Liver (tissue), 3 donors: ENCODE measurements around the gene HMGCL.

ENCODE experiments used
- EGR1 ChIP-seq, 2 donors: IDR thresholded peaks; 2 replicates each; pipeline ENCODE4 v1.6.1; 2016 to 2018; ENCODE audit warnings: antibody characterized with exemption in 2 of 2, low read depth in 2 of 2
- FOXA1 ChIP-seq: IDR thresholded peaks from 2 replicates; pipeline ENCODE4 v1.6.1; 2016; ENCODE audit warnings: antibody characterized with exemption
- GABPA ChIP-seq, 2 donors: IDR thresholded peaks in 1 of 2; conservative IDR thresholded peaks in 1 of 2; 2 replicates each; pipeline ENCODE4 v1.6.1; 2016; ENCODE audit warnings: antibody characterized with exemption in 2 of 2, mild to moderate bottlenecking in 1 of 2, moderate library complexity in 1 of 2
- HNF4A ChIP-seq, 2 donors: conservative IDR thresholded peaks; 2 replicates each; pipeline ENCODE4 v1.6.1; 2016; ENCODE audit warnings: antibody characterized with exemption in 2 of 2, mild to moderate bottlenecking in 2 of 2
- JUND ChIP-seq, 2 donors: IDR thresholded peaks; 2 replicates each; pipeline ENCODE4 v1.6.1; 2016; ENCODE audit warnings: antibody characterized with exemption in 2 of 2
- MAX ChIP-seq: IDR thresholded peaks from 2 replicates; pipeline ENCODE4 v1.6.1; 2016; ENCODE audit warnings: antibody characterized with exemption
- RAD21 ChIP-seq, 2 donors: IDR thresholded peaks; 2 replicates each; pipeline ENCODE4 v1.6.1; 2016; ENCODE audit warnings: antibody characterized with exemption in 2 of 2, mild to moderate bottlenecking in 2 of 2
- REST ChIP-seq: IDR thresholded peaks from 2 replicates; pipeline ENCODE4 v1.6.1; 2016; ENCODE audit warnings: antibody characterized with exemption, mild to moderate bottlenecking
- RXRA ChIP-seq, 2 donors: IDR thresholded peaks; 2 replicates each; pipeline ENCODE4 v1.6.1; 2017 to 2018; ENCODE audit warnings: antibody characterized with exemption in 2 of 2, mild to moderate bottlenecking in 1 of 2
- SP1 ChIP-seq: IDR thresholded peaks from 2 replicates; pipeline ENCODE4 v1.6.1; 2018; ENCODE audit warnings: antibody characterized with exemption, mild to moderate bottlenecking
- TAF1 ChIP-seq: conservative IDR thresholded peaks from 2 replicates; pipeline ENCODE4 v1.6.1; 2016; ENCODE audit warnings: antibody characterized with exemption, mild to moderate bottlenecking
- TF ChIP-seq, protein P1 (sequence below): fragments of 150-350 bp; IDR thresholded peaks from 2 replicates; pipeline ENCODE4 v1.5.1; 2017; ENCODE audit warnings: improper control_type of control experiment, low read depth, low read length; ENCODE audit not compliant: missing input control
- TF ChIP-seq, protein P2 (sequence below): IDR thresholded peaks from 2 replicates; pipeline ENCODE4 v1.6.1; 2016; ENCODE audit warnings: antibody characterized with exemption
- TF ChIP-seq, protein P3 (sequence below): IDR thresholded peaks from 2 replicates; pipeline ENCODE4 v1.6.1; 2016; ENCODE audit warnings: antibody characterized with exemption
- donor health status: healthy.
- donor health status: healthy.

DNA sequence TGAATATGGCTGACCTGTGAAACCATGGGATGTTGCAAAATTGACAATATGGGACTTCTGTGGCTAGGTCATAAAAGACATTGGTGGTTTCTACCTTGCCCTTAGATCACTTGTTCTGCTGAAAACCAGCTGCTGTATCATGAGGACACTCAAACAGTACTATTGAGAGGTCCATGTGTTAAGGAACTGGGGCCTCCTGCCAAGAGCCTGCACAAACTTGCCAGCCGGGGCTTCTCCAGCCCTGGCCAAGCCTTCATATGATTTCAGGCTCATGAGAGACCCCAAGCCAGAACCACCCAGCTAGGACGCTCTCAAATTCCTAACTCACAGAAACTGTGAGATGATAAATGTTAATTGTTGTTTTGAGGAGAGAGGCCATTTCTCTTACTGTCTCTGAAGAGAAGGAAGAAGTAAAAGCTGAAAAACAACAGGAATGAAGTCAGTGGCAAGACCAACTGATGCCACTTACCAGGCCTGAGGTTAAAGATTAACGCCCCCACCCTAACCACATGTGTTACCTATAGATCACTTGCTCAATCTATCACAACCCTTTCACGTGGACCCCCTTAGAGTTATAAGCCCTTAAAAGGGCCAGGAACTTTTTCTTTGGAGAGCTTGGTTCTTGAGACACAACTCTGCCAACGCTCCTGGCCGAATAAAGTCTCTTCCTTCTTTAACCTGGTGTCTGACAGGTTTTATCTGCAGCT lies 50.9 kb downstream of the HMGCL start:
- TF ChIP-seq, protein P1, sequence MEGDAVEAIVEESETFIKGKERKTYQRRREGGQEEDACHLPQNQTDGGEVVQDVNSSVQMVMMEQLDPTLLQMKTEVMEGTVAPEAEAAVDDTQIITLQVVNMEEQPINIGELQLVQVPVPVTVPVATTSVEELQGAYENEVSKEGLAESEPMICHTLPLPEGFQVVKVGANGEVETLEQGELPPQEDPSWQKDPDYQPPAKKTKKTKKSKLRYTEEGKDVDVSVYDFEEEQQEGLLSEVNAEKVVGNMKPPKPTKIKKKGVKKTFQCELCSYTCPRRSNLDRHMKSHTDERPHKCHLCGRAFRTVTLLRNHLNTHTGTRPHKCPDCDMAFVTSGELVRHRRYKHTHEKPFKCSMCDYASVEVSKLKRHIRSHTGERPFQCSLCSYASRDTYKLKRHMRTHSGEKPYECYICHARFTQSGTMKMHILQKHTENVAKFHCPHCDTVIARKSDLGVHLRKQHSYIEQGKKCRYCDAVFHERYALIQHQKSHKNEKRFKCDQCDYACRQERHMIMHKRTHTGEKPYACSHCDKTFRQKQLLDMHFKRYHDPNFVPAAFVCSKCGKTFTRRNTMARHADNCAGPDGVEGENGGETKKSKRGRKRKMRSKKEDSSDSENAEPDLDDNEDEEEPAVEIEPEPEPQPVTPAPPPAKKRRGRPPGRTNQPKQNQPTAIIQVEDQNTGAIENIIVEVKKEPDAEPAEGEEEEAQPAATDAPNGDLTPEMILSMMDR, result no peak
- TF ChIP-seq EGR1 (IDR thresholded peaks at IDR 0.05; ENCODE audit: low read depth in 2 of 2) (no peak), REST (no peak), HNF4A (conservative IDR thresholded peaks at IDR 0.05) (no peak), RAD21 (IDR thresholded peaks at IDR 0.05) (no peak), SP1 (no peak), JUND (IDR thresholded peaks at IDR 0.05) (no peak), FOXA1 (no peak), MAX (no peak), RXRA (IDR thresholded peaks at IDR 0.05) (no peak), GABPA (IDR thresholded peaks at IDR 0.05 in 1 of 2, conservative IDR thresholded peaks at IDR 0.05 in 1 of 2) (no peak), TAF1 (no peak)
- TF ChIP-seq, protein P2, sequence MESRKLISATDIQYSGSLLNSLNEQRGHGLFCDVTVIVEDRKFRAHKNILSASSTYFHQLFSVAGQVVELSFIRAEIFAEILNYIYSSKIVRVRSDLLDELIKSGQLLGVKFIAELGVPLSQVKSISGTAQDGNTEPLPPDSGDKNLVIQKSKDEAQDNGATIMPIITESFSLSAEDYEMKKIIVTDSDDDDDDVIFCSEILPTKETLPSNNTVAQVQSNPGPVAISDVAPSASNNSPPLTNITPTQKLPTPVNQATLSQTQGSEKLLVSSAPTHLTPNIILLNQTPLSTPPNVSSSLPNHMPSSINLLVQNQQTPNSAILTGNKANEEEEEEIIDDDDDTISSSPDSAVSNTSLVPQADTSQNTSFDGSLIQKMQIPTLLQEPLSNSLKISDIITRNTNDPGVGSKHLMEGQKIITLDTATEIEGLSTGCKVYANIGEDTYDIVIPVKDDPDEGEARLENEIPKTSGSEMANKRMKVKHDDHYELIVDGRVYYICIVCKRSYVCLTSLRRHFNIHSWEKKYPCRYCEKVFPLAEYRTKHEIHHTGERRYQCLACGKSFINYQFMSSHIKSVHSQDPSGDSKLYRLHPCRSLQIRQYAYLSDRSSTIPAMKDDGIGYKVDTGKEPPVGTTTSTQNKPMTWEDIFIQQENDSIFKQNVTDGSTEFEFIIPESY, result no peak
- TF ChIP-seq, protein P3, sequence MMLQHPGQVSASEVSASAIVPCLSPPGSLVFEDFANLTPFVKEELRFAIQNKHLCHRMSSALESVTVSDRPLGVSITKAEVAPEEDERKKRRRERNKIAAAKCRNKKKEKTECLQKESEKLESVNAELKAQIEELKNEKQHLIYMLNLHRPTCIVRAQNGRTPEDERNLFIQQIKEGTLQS, result no peak
